WI38 (cell line): Measurements from ENCODE around the gene MB.

Experiments used
- H3K4me3 ChIP-seq: 2 replicates; pipeline ENCODE4 v1.5.1; 2011; ENCODE audit warnings: low read depth, mild to moderate bottlenecking, control low read depth, low read length
- CTCF ChIP-seq: IDR thresholded peaks from 2 replicates; pipeline ENCODE4 v1.5.1; 2012; ENCODE audit warnings: low read depth, mild to moderate bottlenecking, control low read depth, low read length

The MB gene

GRCh38 chr22:35615156-35615555, 2.0 kb downstream of the MB start:
- H3K4me3 ChIP-seq: no peak overlapping the region
- TF ChIP-seq CTCF: no peak

DNA sequence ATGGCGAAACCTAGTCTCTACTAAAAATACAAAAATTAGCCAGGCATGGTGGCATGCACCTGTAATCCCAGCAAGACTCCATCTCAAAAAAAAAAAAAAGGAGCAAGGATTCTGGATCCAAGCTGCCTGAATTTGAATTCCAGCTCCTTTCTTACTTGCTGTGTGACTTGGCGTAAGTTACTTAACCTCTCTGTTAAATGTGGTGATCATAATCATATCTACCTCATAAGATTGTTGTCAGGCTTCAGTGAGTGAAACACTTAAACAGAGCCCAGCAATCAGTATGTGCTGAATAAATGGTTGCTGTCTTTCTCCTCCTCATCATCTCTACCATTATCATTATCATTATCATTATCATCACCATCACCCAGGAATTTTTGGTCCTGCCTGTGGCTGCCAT, 2.7 kb downstream of the MB start:
- no peak for TF ChIP-seq CTCF

GRCh38 chr22:35612903-35613302, 4.2 kb downstream of the MB start:
- no peak for TF ChIP-seq CTCF

More for the DNA sequence above, 2.7 kb downstream of the MB start:
- H3K4me3 ChIP-seq: no peak overlapping the region

GRCh38 chr22:35611891-35612576, 5.1 kb downstream of the MB start:
- no peak for TF ChIP-seq CTCF
- no peak overlapping the region for H3K4me3 ChIP-seq

More at GRCh38 chr22:35612903-35613302, 4.2 kb downstream of the MB start:
- H3K4me3 ChIP-seq: no peak overlapping the region

DNA sequence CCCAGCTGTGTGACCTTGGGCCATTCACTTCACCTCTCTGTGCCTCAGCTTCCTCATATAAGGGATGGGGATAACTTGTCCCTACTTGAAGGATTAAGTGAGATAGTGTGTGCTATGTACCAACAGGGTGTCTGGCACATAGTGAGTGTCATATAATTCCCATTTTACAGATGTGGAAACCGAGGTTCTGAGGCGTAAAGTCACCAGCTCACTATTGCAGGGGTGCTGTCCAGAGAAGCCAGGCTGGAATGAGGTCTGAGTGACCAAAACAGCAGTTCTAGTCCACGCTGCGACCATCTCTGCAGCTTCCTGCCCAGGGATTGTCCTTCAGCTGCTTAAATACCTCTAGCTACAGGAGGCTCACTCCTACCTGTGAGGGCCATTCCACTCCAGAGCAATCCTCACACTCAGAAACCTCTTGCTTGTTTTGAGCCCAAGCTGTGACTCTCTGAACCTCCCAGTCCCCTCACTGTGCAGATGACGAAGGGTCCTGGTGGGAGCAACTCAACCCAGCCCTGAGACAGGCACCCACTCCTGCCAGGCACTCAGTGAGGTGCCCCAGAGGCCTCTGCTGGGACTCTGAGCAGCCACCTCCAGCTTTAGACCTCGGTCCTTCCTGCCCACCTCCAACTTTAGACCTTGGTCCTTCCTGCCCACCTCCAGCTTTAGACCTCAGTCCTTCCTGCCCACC, 5.8 kb downstream of the MB start:
- TF ChIP-seq CTCF: no peak
- no peak overlapping the region for H3K4me3 ChIP-seq

DNA sequence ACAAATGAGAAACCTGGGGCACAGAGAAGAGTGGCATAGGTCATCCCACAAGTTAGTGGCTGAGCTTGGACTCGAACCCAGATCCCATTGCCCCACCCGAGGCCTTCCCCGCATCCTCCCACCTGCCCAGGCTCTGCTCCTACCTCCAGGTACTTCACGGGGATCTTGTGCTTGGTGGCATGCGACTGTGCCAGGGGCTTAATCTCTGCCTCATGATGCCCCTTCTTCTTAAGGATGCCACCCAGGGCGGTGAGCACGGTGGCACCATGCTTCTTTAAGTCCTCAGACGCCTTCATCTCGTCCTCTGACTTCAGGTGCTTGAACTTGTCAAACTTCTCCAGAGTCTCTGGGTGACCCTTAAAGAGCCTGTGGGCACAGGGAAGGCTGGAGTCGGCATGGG, 6.4 kb downstream of the MB start:
- TF ChIP-seq CTCF: no peak
- H3K4me3 ChIP-seq: no peak overlapping the region

DNA sequence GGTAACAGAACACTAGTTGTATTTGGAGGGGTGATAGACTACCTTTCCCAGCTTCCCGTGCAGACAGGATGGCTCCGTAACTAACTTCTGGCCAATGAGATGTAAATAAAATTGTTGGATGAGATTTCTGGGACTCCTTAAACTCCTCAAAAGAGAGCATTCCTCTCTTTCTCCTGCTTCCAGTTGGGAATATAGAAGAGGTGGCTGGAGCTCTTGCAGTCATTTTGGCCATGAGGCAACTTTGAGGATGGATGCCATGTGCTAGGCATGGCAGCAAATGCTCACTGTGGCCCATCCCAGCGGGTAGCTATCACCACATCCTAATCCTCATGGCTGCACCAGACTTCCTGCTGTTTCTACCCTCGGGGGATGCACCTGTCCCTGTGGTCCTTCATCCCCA, 7.4 kb downstream of the MB start:
- no peak for TF ChIP-seq CTCF
- H3K4me3 ChIP-seq: no peak overlapping the region
